H9 (cell line): ENCODE data around the gene MCM3. TPM values are rescaled to one million over a fixed set of nuclear protein-coding genes. Genes with fewer than 3 reads are reported as not detected.

ENCODE experiments used
- DNase-seq: peaks from one replicate; pipeline ENCODE4 v3.0.0-alpha.2; 2017
- H2AFZ ChIP-seq: one replicate; pipeline ENCODE4 v1.6.1; 2013; ENCODE audit warnings: mild to moderate bottlenecking, low read length, control low read depth, moderate library complexity
- H2AK5ac ChIP-seq: 2 replicates; pipeline ENCODE4 v1.6.1; 2013; ENCODE audit warnings: low read length, control low read depth, mixed read lengths; ENCODE audit not compliant: insufficient read length
- H2BK120ac ChIP-seq: one replicate; pipeline ENCODE4 v1.6.1; 2013; ENCODE audit warnings: low read depth, mild to moderate bottlenecking, low read length, control low read depth, inconsistent platforms; ENCODE audit not compliant: poor library complexity, severe bottlenecking
- H2BK12ac ChIP-seq: 2 replicates; pipeline ENCODE4 v1.6.1; 2013; ENCODE audit warnings: low read length, control low read depth, mixed read lengths, low read depth; ENCODE audit not compliant: insufficient read length
- H2BK15ac ChIP-seq: 2 replicates; pipeline ENCODE4 v1.6.1; 2013; ENCODE audit warnings: low read depth, low read length, control low read depth
- H2BK20ac ChIP-seq: one replicate; pipeline ENCODE4 v1.6.1; 2013; ENCODE audit warnings: low read depth, mild to moderate bottlenecking, low read length, control low read depth, inconsistent platforms; ENCODE audit not compliant: poor library complexity, severe bottlenecking
- H2BK5ac ChIP-seq: 2 replicates; pipeline ENCODE4 v1.6.1; 2013; ENCODE audit warnings: low read length, control low read depth, mixed read lengths; ENCODE audit not compliant: insufficient read length
- H3K14ac ChIP-seq: 2 replicates; pipeline ENCODE4 v1.6.1; 2013; ENCODE audit warnings: low read length, control low read depth; ENCODE audit not compliant: insufficient read depth
- H3K18ac ChIP-seq: 2 replicates; pipeline ENCODE4 v1.6.1; 2013; ENCODE audit warnings: low read depth, mild to moderate bottlenecking, mixed read lengths, low read length, control low read depth; ENCODE audit not compliant: insufficient read length
- H3K23ac ChIP-seq: 2 replicates; pipeline ENCODE4 v1.6.1; 2013; ENCODE audit warnings: low read length, control low read depth, mixed read lengths, low read depth; ENCODE audit not compliant: insufficient read length
- H3K23me2 ChIP-seq: 2 replicates; pipeline ENCODE4 v1.6.1; 2013; ENCODE audit warnings: low read depth, mild to moderate bottlenecking, mixed read lengths, low read length, control low read depth; ENCODE audit not compliant: insufficient read length, poor library complexity, severe bottlenecking
- H3K27ac ChIP-seq: 2 replicates; pipeline ENCODE4 v1.5.1; 2013; ENCODE audit warnings: low read length, control low read depth, mixed read lengths, low read depth; ENCODE audit not compliant: insufficient read length
- H3K27me3 ChIP-seq: 2 replicates; pipeline ENCODE4 v1.6.1; 2013; ENCODE audit warnings: low read length, control low read depth, inconsistent platforms; ENCODE audit not compliant: insufficient read depth
- H3K4ac ChIP-seq: 2 replicates; pipeline ENCODE4 v1.6.1; 2013; ENCODE audit warnings: low read depth, mild to moderate bottlenecking, control low read depth, inconsistent platforms, low read length, moderate library complexity
- H3K4me1 ChIP-seq: 2 replicates; pipeline ENCODE4 v1.6.1; 2013; ENCODE audit warnings: low read length, control low read depth, inconsistent platforms; ENCODE audit not compliant: insufficient read depth
- H3K4me2 ChIP-seq: 2 replicates; pipeline ENCODE4 v1.6.1; 2013; ENCODE audit warnings: low read length, control low read depth, mixed read lengths; ENCODE audit not compliant: insufficient read length, insufficient read depth
- H3K56ac ChIP-seq: 2 replicates; pipeline ENCODE4 v1.6.1; 2013; ENCODE audit warnings: low read depth, mild to moderate bottlenecking, mixed read lengths, low read length, control low read depth; ENCODE audit not compliant: insufficient read length
- H3K79me1 ChIP-seq: 2 replicates; pipeline ENCODE4 v1.6.1; 2013; ENCODE audit warnings: low read depth, mild to moderate bottlenecking, moderate library complexity, low read length, control low read depth, inconsistent platforms; ENCODE audit not compliant: insufficient read depth, poor library complexity, severe bottlenecking
- H3K79me2 ChIP-seq: 2 replicates; pipeline ENCODE4 v1.6.1; 2013; ENCODE audit warnings: low read length, control low read depth, inconsistent platforms; ENCODE audit not compliant: insufficient read depth
- H3K9ac ChIP-seq: 2 replicates; pipeline ENCODE4 v1.6.1; 2013; ENCODE audit warnings: low read length, control low read depth, mixed read lengths; ENCODE audit not compliant: insufficient read length; ENCODE audit errors: extremely low read depth
- H3K9me3 ChIP-seq: one replicate; pipeline ENCODE4 v1.6.1; 2013; ENCODE audit warnings: low read depth, low read length, inconsistent platforms; ENCODE audit not compliant: control insufficient read depth
- H3T11ph ChIP-seq: one replicate; pipeline ENCODE4 v1.6.1; 2013; ENCODE audit warnings: mild to moderate bottlenecking, low read length, control low read depth, inconsistent platforms
- H4K20me1 ChIP-seq: one replicate; pipeline ENCODE4 v1.6.1; 2013; ENCODE audit not compliant: control insufficient read depth, insufficient read length, insufficient read depth
- H4K5ac ChIP-seq: 2 replicates; pipeline ENCODE4 v1.6.1; 2013; ENCODE audit warnings: low read depth, mild to moderate bottlenecking, mixed read lengths, low read length, control low read depth; ENCODE audit not compliant: insufficient read length
- H4K8ac ChIP-seq: replicated peaks from 2 replicates; pipeline ENCODE4 v1.6.1; 2013; ENCODE audit warnings: low read length, control low read depth, mixed read lengths, low read depth; ENCODE audit not compliant: insufficient read length
- H4K91ac ChIP-seq: 2 replicates; pipeline ENCODE4 v1.6.1; 2013; ENCODE audit warnings: low read depth, mild to moderate bottlenecking, moderate library complexity, mixed read lengths, low read length, control low read depth; ENCODE audit not compliant: insufficient read length
- H3K27ac Mint-ChIP-seq, 3 experiments: 2 replicates in 2 of 3; 3 replicates in 1 of 3; pipeline ENCODE4 v1.8.0; 2020 to 2021; ENCODE audit warnings: mixed read lengths in 3 of 3, mild to moderate bottlenecking in 1 of 3, moderate library complexity in 1 of 3
- H3K27me3 Mint-ChIP-seq: 2 replicates; pipeline ENCODE4 v1.8.0; 2021; ENCODE audit warnings: low read depth, mild to moderate bottlenecking, moderate library complexity, mixed read lengths
- H3K36me3 Mint-ChIP-seq, 3 experiments: 2 replicates in 2 of 3; 3 replicates in 1 of 3; pipeline ENCODE4 v1.8.0; 2020 to 2021; ENCODE audit warnings: low read depth in 3 of 3, mixed read lengths in 3 of 3; ENCODE audit not compliant: insufficient read depth in 1 of 3
- H3K4me1 Mint-ChIP-seq, 2 experiments: 2 replicates each; pipeline ENCODE4 v1.8.0; 2020; ENCODE audit warnings: mixed read lengths in 2 of 2
- H3K4me3 Mint-ChIP-seq, 2 experiments: 2 replicates in 1 of 2; 3 replicates in 1 of 2; pipeline ENCODE4 v1.8.0; 2020 to 2021; ENCODE audit warnings: mild to moderate bottlenecking in 2 of 2, mixed read lengths in 2 of 2, moderate library complexity in 1 of 2
- H3K9me3 Mint-ChIP-seq, 2 experiments: 2 replicates in 1 of 2; 3 replicates in 1 of 2; pipeline ENCODE4 v1.8.0; 2020; ENCODE audit warnings: mild to moderate bottlenecking in 2 of 2, mixed read lengths in 2 of 2, moderate library complexity in 1 of 2
- WGBS: extraction: QIAGEN DNeasy Blood & Tissue Kit; methylation state at CpG from one replicate; pipeline ENCODE4 v1.1.7; 2013; ENCODE audit warnings: missing lambda C conversion rate, low lambda C conversion rate, mixed read lengths; ENCODE audit not compliant: insufficient read length; ENCODE audit errors: extremely low coverage; 5-methylcytosine and 5-hydroxymethylcytosine counted together
- total RNA-seq: library from RNA; stranded (reverse); gene quantifications from 2 replicates; pipeline ENCODE4 v1.2.1, GENCODE V29; 2021
- TF ChIP-seq, protein P1 (sequence below): fragments of 200-600 bp; sonication (generic); conservative IDR thresholded peaks from 3 replicates; pipeline ENCODE4 v1.8.0; 2021; ENCODE audit warnings: antibody characterized with exemption, mild to moderate bottlenecking

Gene MCM3
- total RNA-seq, 1 experiment from 2014 or later = 252 TPM

DNA sequence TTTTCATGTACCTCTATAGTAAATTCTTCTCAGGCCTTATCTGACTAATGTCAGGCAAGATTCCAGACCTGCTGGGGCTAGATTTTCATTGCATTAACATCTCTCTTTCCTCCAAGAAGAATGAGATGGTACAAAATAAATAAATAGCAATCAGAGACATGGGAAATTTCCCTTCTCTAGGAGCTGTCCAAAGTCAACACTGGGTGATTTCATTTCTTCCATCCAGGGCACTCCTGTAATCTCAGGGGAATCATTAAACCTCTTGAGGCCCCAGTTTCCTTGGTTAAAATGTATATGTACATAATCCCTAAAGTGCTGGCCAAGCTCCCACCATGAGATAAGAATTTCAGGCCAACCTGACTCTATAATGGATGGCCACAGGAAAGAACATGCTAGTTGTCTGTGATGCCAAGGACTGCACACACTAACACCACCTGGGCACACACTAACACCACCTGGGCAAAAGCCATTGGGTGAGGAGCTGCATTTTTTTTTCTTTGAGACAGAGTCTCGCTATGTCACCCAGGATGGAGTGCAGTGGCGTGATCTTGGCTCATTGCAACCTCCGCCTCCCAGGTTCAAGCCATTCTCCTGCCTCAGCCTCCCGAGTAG, 41.2 kb downstream of the MCM3 start:
- no peak overlapping the region for H4K8ac ChIP-seq
- no peaks in the 10 kb centered on the region for H3K9me3 ChIP-seq
- no peaks in the 10 kb centered on the region for H4K20me1 ChIP-seq
- H3K4me2 ChIP-seq = no peak overlapping the region
- H3K79me1 ChIP-seq = no peaks in the 10 kb centered on the region
- H3K14ac ChIP-seq = no peak overlapping the region
- no peak overlapping the region for H3K27ac ChIP-seq
- no peak overlapping the region for H3K56ac ChIP-seq
- no peaks in the 10 kb centered on the region; the same call in 1 of the 2 replicates for H3K79me2 ChIP-seq
- no peak overlapping the region for H4K5ac ChIP-seq
- no peaks in the 10 kb centered on the region for H3K4me1 ChIP-seq
- WGBS = no CpG with 5 or more reads among the region's 4 CpGs
- no peaks in the 10 kb centered on the region for H3K23me2 ChIP-seq
- H2AFZ ChIP-seq = no peak overlapping the region
- no peak overlapping the region for H3T11ph ChIP-seq
- no peak overlapping the region for H2BK120ac ChIP-seq
- H2AK5ac ChIP-seq = no peak overlapping the region
- H3K27me3 ChIP-seq = no peaks in the 10 kb centered on the region
- no peak overlapping the region for H3K23ac ChIP-seq
- no peaks in the 10 kb centered on the region for H3K27me3 Mint-ChIP-seq
- H3K18ac ChIP-seq = no peak overlapping the region
- TF ChIP-seq, protein P1, sequence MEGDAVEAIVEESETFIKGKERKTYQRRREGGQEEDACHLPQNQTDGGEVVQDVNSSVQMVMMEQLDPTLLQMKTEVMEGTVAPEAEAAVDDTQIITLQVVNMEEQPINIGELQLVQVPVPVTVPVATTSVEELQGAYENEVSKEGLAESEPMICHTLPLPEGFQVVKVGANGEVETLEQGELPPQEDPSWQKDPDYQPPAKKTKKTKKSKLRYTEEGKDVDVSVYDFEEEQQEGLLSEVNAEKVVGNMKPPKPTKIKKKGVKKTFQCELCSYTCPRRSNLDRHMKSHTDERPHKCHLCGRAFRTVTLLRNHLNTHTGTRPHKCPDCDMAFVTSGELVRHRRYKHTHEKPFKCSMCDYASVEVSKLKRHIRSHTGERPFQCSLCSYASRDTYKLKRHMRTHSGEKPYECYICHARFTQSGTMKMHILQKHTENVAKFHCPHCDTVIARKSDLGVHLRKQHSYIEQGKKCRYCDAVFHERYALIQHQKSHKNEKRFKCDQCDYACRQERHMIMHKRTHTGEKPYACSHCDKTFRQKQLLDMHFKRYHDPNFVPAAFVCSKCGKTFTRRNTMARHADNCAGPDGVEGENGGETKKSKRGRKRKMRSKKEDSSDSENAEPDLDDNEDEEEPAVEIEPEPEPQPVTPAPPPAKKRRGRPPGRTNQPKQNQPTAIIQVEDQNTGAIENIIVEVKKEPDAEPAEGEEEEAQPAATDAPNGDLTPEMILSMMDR = no peak
- no peak overlapping the region for H3K4ac ChIP-seq
- no peaks in the 10 kb centered on the region for H3K36me3 Mint-ChIP-seq
- no peak overlapping the region for H3K27ac Mint-ChIP-seq
- DNase-seq = no peak
- H3K9ac ChIP-seq = no peak overlapping the region
- H2BK15ac ChIP-seq = no peak overlapping the region
- H2BK20ac ChIP-seq = no peak overlapping the region
- H4K91ac ChIP-seq = no peak overlapping the region
- no peak overlapping the region for H2BK5ac ChIP-seq
- H3K9me3 Mint-ChIP-seq = no peaks in the 10 kb centered on the region; a peak in 2 of 5 replicates
- H2BK12ac ChIP-seq = no peak overlapping the region
- no peaks in the 10 kb centered on the region for H3K4me1 Mint-ChIP-seq
- H3K4me3 Mint-ChIP-seq = no peak overlapping the region
